ENCODE measurements around the gene LGALS16. TPM values are rescaled to one million over a fixed set of nuclear protein-coding genes. Genes with fewer than 3 reads are reported as not detected.

The LGALS16 gene
- total RNA-seq, 1 experiment from 2014 or later = not detected

DNA sequence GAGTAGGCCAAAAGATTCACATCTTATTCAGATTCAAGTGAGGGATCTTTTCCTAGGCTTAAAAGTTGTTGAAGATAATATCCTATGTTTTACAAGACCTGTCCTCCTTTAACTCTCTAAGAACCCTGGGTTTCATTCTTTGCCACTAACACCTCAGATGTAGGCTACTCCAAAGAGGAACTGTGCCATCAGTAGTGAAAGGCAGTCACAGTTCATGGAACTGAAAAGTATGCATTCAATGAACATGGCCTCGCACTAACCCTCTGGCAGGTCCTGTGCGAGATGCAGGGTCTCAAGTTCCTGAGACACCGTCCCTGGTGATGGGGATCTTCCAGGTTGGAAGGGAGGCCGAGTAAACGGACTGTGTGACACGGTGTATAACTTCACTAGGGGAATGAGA, 52.9 kb downstream of the LGALS16 start:
- Mint-ChIP-seq H3K9me3 (ENCODE audit: unreplicated experiment) (no peaks in the 10 kb centered on the region), H3K4me1 (ENCODE audit: insufficient read depth, unreplicated experiment) (no peaks in the 10 kb centered on the region), H3K4me3 (ENCODE audit: unreplicated experiment) (no peak overlapping the region), H3K36me3 (ENCODE audit: insufficient read depth, unreplicated experiment) (no peaks in the 10 kb centered on the region), H3K27me3 (ENCODE audit: insufficient read depth, unreplicated experiment) (peaks cover 15% of the 10 kb centered on the region), H3K27ac (ENCODE audit: low read depth, unreplicated experiment) (no peak overlapping the region)
- intact Hi-C loops (cut with micrococcal nuclease) = no loop called here
- TF ChIP-seq, protein P1, sequence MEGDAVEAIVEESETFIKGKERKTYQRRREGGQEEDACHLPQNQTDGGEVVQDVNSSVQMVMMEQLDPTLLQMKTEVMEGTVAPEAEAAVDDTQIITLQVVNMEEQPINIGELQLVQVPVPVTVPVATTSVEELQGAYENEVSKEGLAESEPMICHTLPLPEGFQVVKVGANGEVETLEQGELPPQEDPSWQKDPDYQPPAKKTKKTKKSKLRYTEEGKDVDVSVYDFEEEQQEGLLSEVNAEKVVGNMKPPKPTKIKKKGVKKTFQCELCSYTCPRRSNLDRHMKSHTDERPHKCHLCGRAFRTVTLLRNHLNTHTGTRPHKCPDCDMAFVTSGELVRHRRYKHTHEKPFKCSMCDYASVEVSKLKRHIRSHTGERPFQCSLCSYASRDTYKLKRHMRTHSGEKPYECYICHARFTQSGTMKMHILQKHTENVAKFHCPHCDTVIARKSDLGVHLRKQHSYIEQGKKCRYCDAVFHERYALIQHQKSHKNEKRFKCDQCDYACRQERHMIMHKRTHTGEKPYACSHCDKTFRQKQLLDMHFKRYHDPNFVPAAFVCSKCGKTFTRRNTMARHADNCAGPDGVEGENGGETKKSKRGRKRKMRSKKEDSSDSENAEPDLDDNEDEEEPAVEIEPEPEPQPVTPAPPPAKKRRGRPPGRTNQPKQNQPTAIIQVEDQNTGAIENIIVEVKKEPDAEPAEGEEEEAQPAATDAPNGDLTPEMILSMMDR (IDR thresholded peaks at IDR 0.05; ENCODE audit: unreplicated experiment) = no peak
- ChIA-PET POLR2A (no interaction called here), CTCF (no interaction called here)
- DNase-seq (ENCODE audit: unreplicated experiment) = no peak
- no TSS peak for BruUV-seq (replicated peaks)

DNA sequence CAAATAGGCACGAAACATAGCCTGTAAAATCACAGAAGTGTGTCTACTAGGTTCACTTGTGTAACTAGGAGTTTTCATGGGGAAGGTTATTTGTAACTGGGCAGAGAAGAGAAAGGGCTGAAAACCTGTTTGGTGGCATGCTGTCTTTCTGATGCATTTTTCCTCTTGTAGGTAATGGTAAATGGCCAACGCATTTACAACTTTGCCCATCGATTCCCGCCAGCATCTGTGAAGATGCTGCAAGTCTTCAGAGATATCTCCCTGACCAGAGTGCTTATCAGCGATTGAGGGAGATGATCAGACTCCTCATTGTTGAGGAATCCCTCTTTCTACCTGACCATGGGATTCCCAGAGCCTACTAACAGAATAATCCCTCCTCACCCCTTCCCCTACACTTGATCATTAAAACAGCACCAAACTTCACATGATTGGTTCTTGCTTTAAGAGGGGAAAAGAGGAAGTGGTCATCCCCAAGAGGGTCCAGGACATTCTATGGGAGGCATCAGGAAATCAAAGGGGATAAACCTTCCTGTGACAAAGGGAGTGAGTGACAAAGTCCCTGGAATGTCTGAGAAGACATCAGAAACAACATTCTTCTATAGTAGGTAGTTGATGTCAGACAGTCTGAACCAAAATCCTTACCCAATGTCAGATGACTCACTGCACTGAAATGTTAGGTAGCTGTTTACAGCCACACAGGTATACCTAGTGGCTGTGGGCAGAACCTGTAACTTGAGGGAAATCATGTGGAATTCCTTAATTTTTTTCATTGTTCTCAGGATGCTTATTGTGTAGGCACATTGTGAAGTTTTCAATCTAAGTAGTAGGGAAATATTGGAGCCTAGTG, 53.5 kb downstream of the LGALS16 start:
- Mint-ChIP-seq H3K9me3 (ENCODE audit: unreplicated experiment) (no peaks in the 10 kb centered on the region), H3K36me3 (ENCODE audit: insufficient read depth, unreplicated experiment) (no peaks in the 10 kb centered on the region), H3K27ac (ENCODE audit: low read depth, unreplicated experiment) (no peak overlapping the region), H3K4me1 (ENCODE audit: insufficient read depth, unreplicated experiment) (no peaks in the 10 kb centered on the region), H3K4me3 (ENCODE audit: unreplicated experiment) (no peak overlapping the region), H3K27me3 (ENCODE audit: insufficient read depth, unreplicated experiment) (peaks cover 8% of the 10 kb centered on the region)
- POLR2A ChIA-PET = no interaction called here
- no TSS peak for BruUV-seq (replicated peaks)
- CTCF ChIA-PET = no interaction called here
- no peak for DNase-seq (ENCODE audit: unreplicated experiment)
- TF ChIP-seq, protein P1 (IDR thresholded peaks at IDR 0.05; ENCODE audit: unreplicated experiment) = no peak
- intact Hi-C loops (cut with micrococcal nuclease) = no loop called here

Other genes with a start within 250 kb of the LGALS16 start
- 83.7 and 98.4 TPM in 2 replicates for gene ZFP36, start 249.1 kb upstream of the LGALS16 start, total RNA-seq (2022)
- 19.2 and 19.6 TPM in 2 replicates for gene PLEKHG2, start 243.2 kb upstream of the LGALS16 start, total RNA-seq (2022)
- gene RPS16, start 220.0 kb upstream of the LGALS16 start, total RNA-seq (2022) = 2,837 and 2,909 TPM in 2 replicates
- 122 and 165 TPM in 2 replicates for gene SUPT5H, start 210.3 kb upstream of the LGALS16 start, total RNA-seq (2022)
- 71.2 and 94.2 TPM in 2 replicates for gene TIMM50, start 175.1 kb upstream of the LGALS16 start, total RNA-seq (2022)
- gene DLL3, start 157.0 kb upstream of the LGALS16 start, total RNA-seq (2022) = 0.56 and 0.68 TPM in 2 replicates
- not detected in 2 replicates for gene SELENOV, start 140.8 kb upstream of the LGALS16 start, total RNA-seq (2022)
- 2.0 and 3.3 TPM in 2 replicates for gene EID2B, start 123.1 kb upstream of the LGALS16 start, total RNA-seq (2022)
- gene EID2, start 115.8 kb upstream of the LGALS16 start, total RNA-seq (2022) = 8.5 and 10.4 TPM in 2 replicates
- gene LGALS13, start 53.4 kb upstream of the LGALS16 start, total RNA-seq (2022) = not detected in 2 replicates
- gene LGALS14, start 48.6 kb downstream of the LGALS16 start, total RNA-seq (2022) = not detected in 2 replicates
- gene CLC, start 82.1 kb downstream of the LGALS16 start, total RNA-seq (2022) = not detected in 2 replicates
- gene LEUTX, start 122.9 kb downstream of the LGALS16 start, total RNA-seq (2022) = not detected in 2 replicates
- gene DYRK1B, start 178.2 kb downstream of the LGALS16 start, total RNA-seq (2022) = 11.8 and 14.3 TPM in 2 replicates
- gene FBL, start 190.5 kb downstream of the LGALS16 start, total RNA-seq (2022) = 355 and 502 TPM in 2 replicates